Gastroesophageal sphincter (tissue), 4 donors: ENCODE results near the gene C11orf71. TPM values are rescaled to one million over a fixed set of nuclear protein-coding genes. Genes with fewer than 3 reads are reported as not detected.

ENCODE experiments used
- ATAC-seq: fragments of 150-250 bp; one replicate; pipeline ENCODE4 v1.9.1; 2016; ENCODE audit warnings: mild to moderate bottlenecking, moderate library complexity
- H3K27ac ChIP-seq, 4 donors: fragments of 200-600 bp; sonication (generic) in 3 of 4; 1 replicate in 3 of 4; 2 replicates in 1 of 4; pipeline ENCODE4 v1.5.1; 2016 to 2019
- H3K27me3 ChIP-seq: fragments of 200-600 bp; sonication (generic); one replicate; pipeline ENCODE4 v1.5.1; 2019
- H3K36me3 ChIP-seq, 2 donors: fragments of 200-600 bp; sonication (generic); one replicate each; pipeline ENCODE4 v1.5.1; 2019; ENCODE audit warnings: control low read depth in 1 of 2
- H3K4me1 ChIP-seq, 3 donors: fragments of 200-600 bp; sonication (generic); 1 replicate in 2 of 3; 2 replicates in 1 of 3; pipeline ENCODE4 v1.5.1; 2016 to 2019; ENCODE audit warnings: control low read depth in 2 of 3
- H3K4me3 ChIP-seq, 2 donors: fragments of 200-600 bp; sonication (generic); one replicate each; pipeline ENCODE4 v1.5.1; 2019; ENCODE audit warnings: mild to moderate bottlenecking in 1 of 2, moderate library complexity in 1 of 2
- H3K9me3 ChIP-seq, 3 donors: fragments of 200-600 bp; sonication (generic); one replicate each; pipeline ENCODE4 v1.5.1; 2017 to 2019; ENCODE audit warnings: control low read depth in 2 of 3
- CTCF ChIP-seq, 4 experiments: fragments of 200-600 bp in 2 of 4; fragments of 450-650 bp in 2 of 4; sonication (generic) in 1 of 4; IDR thresholded peaks; one replicate each; pipeline ENCODE4 v1.5.1; 2017 to 2019; ENCODE audit warnings: antibody characterized with exemption in 4 of 4, mild to moderate bottlenecking in 2 of 4, moderate library complexity in 2 of 4
- EP300 ChIP-seq: sonication (generic); formaldehyde crosslinking; IDR thresholded peaks from one replicate; pipeline ENCODE4 v1.6.1; 2017; ENCODE audit warnings: antibody characterized with exemption, mild to moderate bottlenecking
- POLR2A ChIP-seq, 2 donors: fragments of 450-650 bp; IDR thresholded peaks; one replicate each; pipeline ENCODE4 v1.6.1; 2017; ENCODE audit warnings: antibody characterized with exemption in 2 of 2, mild to moderate bottlenecking in 2 of 2, moderate library complexity in 1 of 2
- POLR2AphosphoS5 ChIP-seq: sonication (generic); formaldehyde crosslinking; IDR thresholded peaks from one replicate; pipeline ENCODE4 v1.6.1; 2017; ENCODE audit warnings: antibody characterized with exemption
- WGBS, 2 donors: methylation state at CpG; one replicate each; pipeline ENCODE4 v1.1.5; 2018; ENCODE audit warnings: low coverage in 1 of 2; 5-methylcytosine and 5-hydroxymethylcytosine counted together
- total RNA-seq, 4 donors: library from RNA; depleted of rRNA; stranded (reverse); fragments of >200 nt; gene quantifications; one replicate each; pipeline ENCODE4 v1.1.0, GENCODE V29; 2016

The C11orf71 gene
- total RNA-seq, 4 donors from 2014 or later: 4.5 to 12.8 (median 5.3) TPM

DNA sequence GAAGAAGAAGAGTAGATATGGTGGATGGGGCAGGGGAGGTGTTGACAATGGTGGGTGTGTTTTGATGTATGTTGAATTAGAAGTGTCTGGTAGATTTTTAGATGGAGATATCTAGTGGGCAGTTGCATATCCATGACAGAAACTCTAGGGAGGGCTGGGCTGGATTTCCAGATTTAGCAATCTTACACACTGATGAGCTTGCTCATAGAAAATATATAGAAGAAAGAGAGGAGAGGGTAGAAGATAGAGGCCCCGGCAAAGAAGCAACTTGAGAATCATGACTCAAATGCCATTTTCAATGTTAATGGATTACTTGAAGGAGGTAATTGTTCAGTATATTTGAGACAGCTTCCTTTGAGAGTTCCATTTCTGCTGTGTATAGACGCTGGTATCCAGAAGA, 47.1 kb upstream of the C11orf71 start:
- WGBS, 2 donors: 65 to 95% methylated on average over 2 of the region's 2 CpGs
- peaks cover 0 to 18% (median 5%) of the 10 kb centered on the region in 3 donors for H3K4me1 ChIP-seq
- H3K27me3 ChIP-seq: no peaks in the 10 kb centered on the region
- peaks cover 7 to 64% of the 10 kb centered on the region in 2 donors for H3K36me3 ChIP-seq
- no peak for TF ChIP-seq POLR2A (IDR thresholded peaks at IDR 0.05)
- ATAC-seq: no peak
- H3K9me3 ChIP-seq: no peaks in the 10 kb centered on the region
- H3K27ac ChIP-seq: no peak overlapping the region
- H3K4me3 ChIP-seq: no peak overlapping the region

DNA sequence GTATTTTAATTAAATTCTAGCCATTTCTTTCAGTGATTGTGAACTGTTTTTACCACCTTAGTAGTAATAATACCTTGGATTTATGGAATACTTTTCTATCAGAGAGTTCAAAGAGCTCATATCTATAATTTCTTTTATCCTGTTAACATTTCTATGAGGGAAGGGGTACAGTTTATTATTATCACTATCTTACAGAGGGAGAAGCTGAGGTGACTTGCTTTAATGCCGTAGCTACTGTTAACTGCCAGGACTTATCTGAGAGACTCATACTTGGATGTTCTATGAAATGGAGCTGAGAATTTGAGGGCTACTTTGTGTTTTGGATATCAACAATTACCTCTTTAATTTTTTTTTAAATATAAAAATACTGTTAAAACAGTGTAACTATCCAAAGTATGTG, 42.2 kb upstream of the C11orf71 start:
- Histone ChIP-seq H3K4me1 (peaks cover 7 to 28% (median 8%) of the 10 kb centered on the region in 3 donors), H3K27ac (no peak overlapping the region), H3K27me3 (no peaks in the 10 kb centered on the region), H3K4me3 (no peak overlapping the region), H3K36me3 (peaks cover 0 to 32% of the 10 kb centered on the region in 2 donors), H3K9me3 (no peaks in the 10 kb centered on the region)
- TF ChIP-seq POLR2AphosphoS5 (no peak), EP300 (no peak), POLR2A (IDR thresholded peaks at IDR 0.05) (no peak), CTCF (IDR thresholded peaks at IDR 0.05) (no peak)
- ATAC-seq: no peak
- WGBS, 2 donors: 89% methylated on average over 1 of the region's 1 CpG; no CpG with 5 or more reads in 1 of the 2 donors

DNA sequence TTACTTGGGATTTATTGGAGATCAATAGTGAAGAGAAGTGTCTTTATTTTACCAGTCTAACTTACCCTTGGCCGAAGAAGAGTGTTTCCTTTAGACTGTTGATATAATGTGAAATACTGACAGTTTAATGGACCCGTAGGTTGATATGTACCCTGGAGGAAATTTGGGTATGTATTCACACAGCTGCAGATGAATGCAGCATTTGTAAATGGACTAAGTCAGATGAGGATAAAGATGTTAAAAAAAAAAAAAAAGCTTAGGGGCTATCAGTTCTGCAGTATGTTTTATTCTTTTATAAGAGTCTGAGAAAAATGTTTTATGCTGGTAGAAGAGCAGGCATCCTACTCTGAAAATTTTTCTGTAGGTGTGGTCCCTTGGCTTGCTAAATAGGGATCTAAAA, 41.6 kb upstream of the C11orf71 start:
- Histone ChIP-seq H3K27me3 (no peaks in the 10 kb centered on the region), H3K27ac (peak overlapping the region in 1 of 4 donors; percentile 89), H3K4me1 (peaks cover 7 to 28% (median 8%) of the 10 kb centered on the region in 3 donors), H3K36me3 (peaks cover 0 to 31% of the 10 kb centered on the region in 2 donors), H3K4me3 (no peak overlapping the region), H3K9me3 (no peaks in the 10 kb centered on the region)
- no peak for ATAC-seq
- WGBS, 2 donors: 21 to 57% methylated on average over 2 of the region's 2 CpGs
- TF ChIP-seq POLR2AphosphoS5: no peak
- TF ChIP-seq POLR2A (IDR thresholded peaks at IDR 0.05): no peak
- no peak for TF ChIP-seq EP300
- no peak for TF ChIP-seq CTCF (IDR thresholded peaks at IDR 0.05)

DNA sequence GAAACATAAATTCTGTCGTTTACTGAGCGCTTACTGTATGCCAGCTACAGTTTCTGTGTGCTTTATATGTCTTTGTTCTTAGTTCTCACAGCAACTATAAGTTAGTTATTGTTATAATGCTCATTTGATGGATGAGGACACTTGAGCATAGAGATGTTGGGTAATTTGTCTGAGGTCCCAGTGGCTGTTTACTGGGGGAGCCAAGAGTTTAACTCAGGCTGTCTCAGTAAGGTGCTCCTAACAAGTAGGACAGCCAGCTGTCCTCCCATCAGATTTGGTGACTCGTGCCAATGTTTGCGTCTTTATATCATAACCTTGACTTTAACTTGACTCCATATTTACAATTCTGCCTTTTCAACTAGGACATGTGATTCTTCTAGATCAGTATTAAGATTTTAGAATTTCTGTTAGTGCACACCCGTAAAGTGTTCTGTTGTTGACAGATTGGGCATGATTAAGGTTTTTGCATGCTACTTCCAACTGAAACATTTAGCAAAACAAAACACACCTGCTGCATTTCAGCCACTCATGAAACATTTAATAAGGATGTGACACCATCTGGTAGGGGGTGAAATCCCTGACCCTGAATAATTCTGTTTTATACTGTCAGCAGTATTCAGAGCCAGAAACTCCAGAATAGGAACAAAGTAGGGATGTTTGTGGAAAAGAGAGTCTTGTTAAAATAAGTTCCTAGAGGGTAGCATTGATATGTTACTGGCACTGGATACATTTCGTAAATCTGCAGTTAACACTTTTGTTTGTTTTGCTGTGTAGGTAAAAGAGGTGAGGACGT, 40.9 kb upstream of the C11orf71 start:
- TF ChIP-seq CTCF (IDR thresholded peaks at IDR 0.05) (no peak), EP300 (no peak), POLR2A (IDR thresholded peaks at IDR 0.05) (no peak), POLR2AphosphoS5 (no peak)
- peaks cover 0 to 25% of the 10 kb centered on the region in 2 donors for H3K36me3 ChIP-seq
- ATAC-seq: no peak
- 51 to 52% methylated on average over 7 of the region's 7 CpGs for WGBS, 2 donors
- H3K4me1 ChIP-seq: peaks cover 7 to 28% (median 8%) of the 10 kb centered on the region in 3 donors
- no peaks in the 10 kb centered on the region for H3K9me3 ChIP-seq
- no peaks in the 10 kb centered on the region for H3K27me3 ChIP-seq
- H3K4me3 ChIP-seq: peak overlapping the region in 1 of 2 donors; percentile 66
- H3K27ac ChIP-seq: peak overlapping the region in 3 of 4 donors; percentile 89 to 93 (median 90)

- H3K27ac ChIP-seq: peak overlapping the region; percentile 11 to 93 (median 90)
- 7 to 10% methylated on average over 7 to 10 of the region's 10 CpGs for WGBS, 2 donors
- ATAC-seq: no peak
- TF ChIP-seq POLR2A (IDR thresholded peaks at IDR 0.05) (no peak), POLR2AphosphoS5 (peak; percentile 38)
- H3K4me1 ChIP-seq: peaks cover 7 to 28% (median 8%) of the 10 kb centered on the region in 3 donors
- peaks cover 0 to 16% of the 10 kb centered on the region in 2 donors for H3K36me3 ChIP-seq
- H3K27me3 ChIP-seq: no peaks in the 10 kb centered on the region
- peak overlapping the region; percentile 66 to 77 for H3K4me3 ChIP-seq
- no peaks in the 10 kb centered on the region for H3K9me3 ChIP-seq
Observed at GRCh38 chr11:114440121-114440860, 40.0 kb upstream of the C11orf71 start.
